NCI-H2029 (cell line): Measurements from ENCODE around the gene OR1C1.
"Not testable (repeated sequence)": the region's sequence is repeated elsewhere in the genome, so short reads cannot be mapped to it uniquely, and the experiment has no call there.

Experiments
- DNase-seq: peaks from one replicate; lab custom pipeline; 2025; lab: John Stamatoyannopoulos, UW

Gene OR1C1

GRCh38 chr1:247760456-247760855 is at the start of gene OR1C1:
OR1C1 (minus strand) TSS chr1:247760556; CDS start chr1:247758406, 2,150 bp downstream.
- no peak for DNase-seq

- no peak for DNase-seq
Observed at GRCh38 chr1:247797518-247797917, 37.2 kb upstream of the OR1C1 start.

- no peak for DNase-seq
Observed at GRCh38 chr1:247769603-247770002, 9.2 kb upstream of the OR1C1 start.

- DNase-seq = not testable (repeated sequence)
Observed at GRCh38 chr1:247754311-247754710, 6.0 kb downstream of the OR1C1 start.

GRCh38 chr1:247749870-247750269 is 10.5 kb downstream of the OR1C1 start:
- DNase-seq = no peak

- no peak for DNase-seq
Observed at GRCh38 chr1:247748041-247748440, 12.3 kb downstream of the OR1C1 start, which contains the start of gene OR14A2. OR14A2 (minus strand) TSS chr1:247748141.

- no peak for DNase-seq
Observed at GRCh38 chr1:247747616-247748015, 12.7 kb downstream of the OR1C1 start.

GRCh38 chr1:247746391-247746935 is 13.9 kb downstream of the OR1C1 start:
- no peak for DNase-seq

- DNase-seq = not testable (repeated sequence)
Observed at GRCh38 chr1:247742215-247742760, 18.1 kb downstream of the OR1C1 start.

- no peak for DNase-seq
Observed at GRCh38 chr1:247741756-247742155, 18.6 kb downstream of the OR1C1 start.

- DNase-seq = no peak
Observed at GRCh38 chr1:247740721-247741120, 19.6 kb downstream of the OR1C1 start.

- no peak for DNase-seq
Observed at GRCh38 chr1:247738315-247738714, 22.0 kb downstream of the OR1C1 start, which contains the start of gene OR14K1. OR14K1 (plus strand) TSS chr1:247738615; CDS start chr1:247738615, 0 bp downstream.

- no peak for DNase-seq
Observed at GRCh38 chr1:247721222-247721621, 39.1 kb downstream of the OR1C1 start.

- DNase-seq = no peak
Observed at GRCh38 chr1:247716546-247716945, 43.8 kb downstream of the OR1C1 start, which contains the start of gene OR6F1. OR6F1 (minus strand) TSS chr1:247716646; CDS start chr1:247712755, 3,891 bp downstream.

GRCh38 chr1:247713753-247714152 is 46.6 kb downstream of the OR1C1 start:
- no peak for DNase-seq

GRCh38 chr1:247710681-247711080 is 49.7 kb downstream of the OR1C1 start:
- not testable (repeated sequence) for DNase-seq
